Gastrocnemius medialis (tissue), 4 donors: ENCODE measurements around the gene USF3.

Experiments
- CTCF ChIP-seq, 5 experiments: fragments of 450-650 bp in 3 of 5; fragments of 200-600 bp in 2 of 5; sonication (generic) in 2 of 5; IDR thresholded peaks in 4 of 5; conservative IDR thresholded peaks in 1 of 5; 1 replicate in 4 of 5; 2 replicates in 1 of 5; pipeline ENCODE4 v1.5.1; 2016 to 2019; ENCODE audit warnings: antibody characterized with exemption in 5 of 5, mild to moderate bottlenecking in 3 of 5, moderate library complexity in 3 of 5
- POLR2A ChIP-seq, 2 donors: fragments of 450-650 bp; IDR thresholded peaks; one replicate each; pipeline ENCODE4 v1.6.1; 2017; ENCODE audit warnings: antibody characterized with exemption in 2 of 2, mild to moderate bottlenecking in 2 of 2, moderate library complexity in 2 of 2

GRCh38 chr3:113659996-113660395, 36.4 kb downstream of the USF3 start:
- TF ChIP-seq CTCF (IDR thresholded peaks at IDR 0.05 in 4 of 5, conservative IDR thresholded peaks at IDR 0.05 in 1 of 5) (no peak), POLR2A (IDR thresholded peaks at IDR 0.05) (no peak)
